ENCODE results near the gene GPC6. TPM values are rescaled to one million over a fixed set of nuclear protein-coding genes. Genes with fewer than 3 reads are reported as not detected.

Gene GPC6
- total RNA-seq, 1 experiment from 2014 or later = not detected

- CTCF ChIA-PET = no interaction called here
- no TSS peak for BruUV-seq (replicated peaks)
- H3K27me3 Mint-ChIP-seq (ENCODE audit: unreplicated experiment) = no peaks in the 10 kb centered on the region
- H3K27ac Mint-ChIP-seq (ENCODE audit: unreplicated experiment) = no peak overlapping the region
- H3K4me1 Mint-ChIP-seq (ENCODE audit: low read depth, unreplicated experiment) = no peaks in the 10 kb centered on the region
- H3K4me3 Mint-ChIP-seq (ENCODE audit: low read depth, unreplicated experiment) = no peak overlapping the region
- H3K36me3 Mint-ChIP-seq (ENCODE audit: insufficient read depth, unreplicated experiment) = no peaks in the 10 kb centered on the region
- no peak for DNase-seq
- no peaks in the 10 kb centered on the region for H3K9me3 Mint-ChIP-seq (ENCODE audit: low read depth, unreplicated experiment)
- intact Hi-C loops (cut with micrococcal nuclease; ENCODE audit: unreplicated experiment) = no loop called here
- TF ChIP-seq CTCF (IDR thresholded peaks at IDR 0.05; ENCODE audit: unreplicated experiment) = no peak
Measured at GRCh38 chr13:94344126-94344818, 1117.7 kb downstream of the GPC6 start.

GRCh38 chr13:94345374-94346195, 1119.0 kb downstream of the GPC6 start:
- CTCF ChIA-PET = no interaction called here

GRCh38 chr13:94346261-94347019, 1119.8 kb downstream of the GPC6 start:
- H3K9me3 Mint-ChIP-seq (ENCODE audit: low read depth, unreplicated experiment) = no peaks in the 10 kb centered on the region
- intact Hi-C loops (cut with micrococcal nuclease; ENCODE audit: unreplicated experiment) = no loop called here
- H3K4me3 Mint-ChIP-seq (ENCODE audit: low read depth, unreplicated experiment) = no peak overlapping the region
- no peaks in the 10 kb centered on the region for H3K36me3 Mint-ChIP-seq (ENCODE audit: insufficient read depth, unreplicated experiment)
- CTCF ChIA-PET = interaction anchor here (0.7 kb wide), 1 partner anchor 12 kb away, joined by 5 read pairs; no protein-coding TSS in a partner anchor
- no TSS peak for BruUV-seq (replicated peaks)
- no peaks in the 10 kb centered on the region for H3K4me1 Mint-ChIP-seq (ENCODE audit: low read depth, unreplicated experiment)
- no peak overlapping the region for H3K27ac Mint-ChIP-seq (ENCODE audit: unreplicated experiment)
- no peak for DNase-seq
- no peaks in the 10 kb centered on the region for H3K27me3 Mint-ChIP-seq (ENCODE audit: unreplicated experiment)
- TF ChIP-seq CTCF (IDR thresholded peaks at IDR 0.05; ENCODE audit: unreplicated experiment) = no peak

More at GRCh38 chr13:94345374-94346195, 1119.0 kb downstream of the GPC6 start:
- TF ChIP-seq CTCF (IDR thresholded peaks at IDR 0.05; ENCODE audit: unreplicated experiment) = no peak
- no peaks in the 10 kb centered on the region for H3K4me1 Mint-ChIP-seq (ENCODE audit: low read depth, unreplicated experiment)
- H3K27ac Mint-ChIP-seq (ENCODE audit: unreplicated experiment) = no peak overlapping the region
- DNase-seq = no peak
- no TSS peak for BruUV-seq (replicated peaks)
- no peaks in the 10 kb centered on the region for H3K36me3 Mint-ChIP-seq (ENCODE audit: insufficient read depth, unreplicated experiment)
- no peaks in the 10 kb centered on the region for H3K9me3 Mint-ChIP-seq (ENCODE audit: low read depth, unreplicated experiment)
- intact Hi-C loops (cut with micrococcal nuclease; ENCODE audit: unreplicated experiment) = no loop called here
- no peak overlapping the region for H3K4me3 Mint-ChIP-seq (ENCODE audit: low read depth, unreplicated experiment)
- no peaks in the 10 kb centered on the region for H3K27me3 Mint-ChIP-seq (ENCODE audit: unreplicated experiment)

- no peak overlapping the region for H3K27ac Mint-ChIP-seq (ENCODE audit: unreplicated experiment)
- TF ChIP-seq CTCF (IDR thresholded peaks at IDR 0.05; ENCODE audit: unreplicated experiment) = no peak
- no peaks in the 10 kb centered on the region for H3K36me3 Mint-ChIP-seq (ENCODE audit: insufficient read depth, unreplicated experiment)
- no TSS peak for BruUV-seq (replicated peaks)
- no peak for DNase-seq
- no peaks in the 10 kb centered on the region for H3K4me1 Mint-ChIP-seq (ENCODE audit: low read depth, unreplicated experiment)
- intact Hi-C loops (cut with micrococcal nuclease; ENCODE audit: unreplicated experiment) = no loop called here
- no peaks in the 10 kb centered on the region for H3K9me3 Mint-ChIP-seq (ENCODE audit: low read depth, unreplicated experiment)
- no peak overlapping the region for H3K4me3 Mint-ChIP-seq (ENCODE audit: low read depth, unreplicated experiment)
- CTCF ChIA-PET = interaction anchor here (0.7 kb wide), 1 partner anchor 144 kb away, joined by 3 read pairs; no protein-coding TSS in a partner anchor
- H3K27me3 Mint-ChIP-seq (ENCODE audit: unreplicated experiment) = no peaks in the 10 kb centered on the region
Measured at GRCh38 chr13:94351292-94351990, 1124.8 kb downstream of the GPC6 start.

Measured in Calu3 (cell line).